ENCODE data around the gene PCMTD2.
"Not testable (repeated sequence)": the region's sequence is repeated elsewhere in the genome, so short reads cannot be mapped to it uniquely, and the experiment has no call there.

Gene PCMTD2

GRCh38 chr20:64224351-64225170 lies 31.0 kb upstream of the PCMTD2 start:
- no peak for DNase-seq

- no peak for DNase-seq
Measured at GRCh38 chr20:64225171-64225595, 30.4 kb upstream of the PCMTD2 start.

- no peak for DNase-seq
Measured at GRCh38 chr20:64225828-64226598, 29.5 kb upstream of the PCMTD2 start.

DNA sequence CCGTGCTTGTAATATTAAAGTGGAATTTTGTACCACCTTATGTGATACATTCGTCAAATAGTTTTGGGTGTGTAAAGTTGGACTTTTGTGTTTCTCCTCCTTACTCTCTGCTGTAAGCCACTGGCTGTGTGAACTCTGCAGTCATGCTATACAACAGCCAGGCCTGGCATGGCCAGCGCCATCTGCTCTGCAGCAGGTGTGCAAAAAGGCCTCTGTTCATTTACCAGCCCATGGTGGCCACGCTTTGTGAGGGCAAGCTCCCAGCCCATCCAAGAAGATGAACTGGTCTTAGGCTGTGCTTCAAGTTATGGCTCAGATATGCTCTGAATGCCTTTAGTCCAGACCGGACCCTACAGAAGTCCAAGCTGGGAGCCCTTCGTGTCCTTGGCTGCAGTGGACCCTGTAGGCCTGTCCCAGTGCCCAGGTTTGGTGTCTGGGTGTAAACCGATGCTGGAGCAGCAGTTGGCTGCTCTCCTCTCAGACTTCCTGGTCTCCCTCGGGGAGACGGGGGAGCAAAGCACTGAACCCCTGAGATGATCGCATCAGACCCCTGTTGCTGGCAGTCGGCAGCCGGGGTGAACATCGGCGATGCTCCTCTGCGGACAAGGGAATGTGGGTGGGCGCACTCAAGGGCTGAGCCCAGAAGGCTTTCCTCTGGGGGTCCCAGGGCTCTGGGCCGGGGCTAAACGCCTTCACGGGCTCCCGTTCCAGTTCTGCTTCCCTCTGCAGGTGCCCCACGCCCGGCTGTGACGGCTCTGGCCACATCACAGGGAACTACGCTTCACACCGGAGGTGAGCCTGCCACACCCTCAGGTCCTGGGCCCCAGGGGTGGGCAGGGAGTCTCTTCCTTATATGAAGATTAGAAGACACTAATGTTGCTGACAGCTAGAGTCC lies 28.6 kb upstream of the PCMTD2 start:
- DNase-seq = no peak

GRCh38 chr20:64228086-64228653 lies 27.4 kb upstream of the PCMTD2 start:
- DNase-seq = no peak

- no peak for DNase-seq
Measured at GRCh38 chr20:64228751-64229506, 26.6 kb upstream of the PCMTD2 start.

GRCh38 chr20:64229507-64230061 lies 26.0 kb upstream of the PCMTD2 start:
- DNase-seq = no peak

DNA sequence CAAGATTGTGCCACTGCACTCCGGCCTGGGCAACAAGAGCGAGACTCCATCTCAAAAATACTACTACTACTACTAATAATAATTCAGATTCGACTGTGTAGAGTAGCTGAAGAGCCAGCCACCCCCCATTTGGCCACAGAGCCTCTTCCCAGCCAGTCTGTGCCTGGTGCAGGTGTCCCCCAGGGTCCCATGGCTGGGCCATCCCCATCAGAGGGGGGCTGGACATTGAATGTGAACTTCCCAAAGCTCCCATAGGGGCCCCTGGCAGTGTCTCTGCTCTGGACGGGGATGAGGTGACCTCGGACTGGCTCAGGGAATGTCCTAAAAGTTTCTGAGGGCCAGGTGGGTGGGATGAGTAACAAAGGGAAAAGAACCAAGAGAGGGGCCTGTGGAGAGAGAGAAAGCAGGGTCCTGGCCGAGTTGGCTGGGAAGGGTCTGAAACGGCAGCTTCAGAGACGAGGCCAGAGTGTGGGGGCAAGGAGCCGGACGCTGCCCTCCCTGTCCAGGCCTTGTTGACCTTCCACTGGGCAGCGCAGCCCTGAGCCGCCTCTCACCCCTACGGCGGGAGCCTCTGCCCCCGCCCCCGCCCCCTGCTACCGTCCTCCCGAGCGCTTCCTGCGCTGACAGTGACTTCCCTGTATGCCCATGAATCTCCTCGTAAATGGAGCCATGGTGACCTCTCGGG lies 24.9 kb upstream of the PCMTD2 start:
- no peak for DNase-seq

- no peak for DNase-seq
Measured at GRCh38 chr20:64231621-64232550, 23.7 kb upstream of the PCMTD2 start.

DNA sequence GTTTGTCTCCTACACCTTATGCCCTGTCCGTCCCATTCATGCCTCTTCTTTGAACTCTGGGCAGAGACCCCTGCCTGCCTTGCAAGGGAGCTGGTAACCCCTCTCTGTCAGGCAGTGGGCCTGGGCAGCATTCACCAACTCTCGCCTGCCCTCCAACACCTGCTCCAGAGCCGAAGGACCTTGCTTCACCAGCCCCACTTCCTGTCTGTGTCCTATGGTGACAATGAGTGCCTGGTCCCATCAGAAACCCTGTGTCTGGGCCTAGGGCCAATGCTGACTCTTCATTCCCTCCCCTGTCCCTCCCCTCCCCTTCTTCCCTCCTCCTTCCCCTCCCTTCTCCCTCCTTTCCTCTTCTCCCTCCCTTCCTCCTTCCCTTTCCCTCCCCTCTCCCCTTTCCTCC lies 22.8 kb upstream of the PCMTD2 start:
- peak; percentile 5 to 17 for DNase-seq

DNA sequence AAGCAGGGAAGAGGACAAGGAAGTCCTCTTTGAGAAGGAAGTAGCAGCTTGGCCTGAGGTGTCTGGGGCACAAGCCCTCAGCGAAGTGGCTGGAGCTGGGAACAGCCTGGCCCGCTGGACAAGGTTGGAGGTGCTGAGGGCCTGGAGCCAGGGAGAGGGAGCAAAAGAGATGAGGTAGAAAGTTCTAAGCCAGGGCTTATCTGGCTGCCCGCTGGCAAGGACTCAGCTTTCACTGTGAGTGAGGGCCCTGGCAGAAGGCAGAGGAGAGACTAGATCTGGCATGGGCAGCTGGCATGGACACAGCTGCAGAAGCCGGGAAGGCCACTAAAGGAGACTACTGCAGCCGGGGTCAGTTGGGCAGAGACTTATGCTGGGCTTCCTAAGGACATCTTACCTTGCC lies 21.8 kb upstream of the PCMTD2 start:
- peak in 1 of 2 donors; percentile 28 for DNase-seq

DNA sequence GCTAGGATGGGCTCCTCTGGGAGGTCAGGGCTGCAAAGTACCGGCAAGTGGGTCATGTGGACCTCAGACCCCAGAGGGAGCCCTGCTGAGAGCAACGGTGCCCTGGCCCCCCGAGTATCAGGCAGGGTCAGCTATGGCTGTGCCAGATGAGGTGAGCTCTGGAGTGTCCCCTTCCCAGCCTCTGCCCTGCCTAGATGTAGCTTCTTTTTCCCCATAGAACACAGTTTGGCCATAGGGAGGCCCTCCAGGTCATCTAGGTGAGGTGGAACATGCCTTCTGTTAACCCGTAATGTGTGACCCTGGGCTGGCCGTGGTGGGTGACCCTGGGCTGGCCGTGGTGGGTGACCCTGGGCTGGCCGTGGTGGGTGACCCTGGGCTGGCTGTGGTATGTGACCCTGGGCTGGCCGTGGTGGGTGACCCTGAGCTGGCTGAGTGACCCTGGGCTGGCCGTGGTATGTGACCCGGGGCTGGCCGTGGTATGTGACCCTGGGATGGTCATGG lies 21.2 kb upstream of the PCMTD2 start:
- no peak for DNase-seq

DNA sequence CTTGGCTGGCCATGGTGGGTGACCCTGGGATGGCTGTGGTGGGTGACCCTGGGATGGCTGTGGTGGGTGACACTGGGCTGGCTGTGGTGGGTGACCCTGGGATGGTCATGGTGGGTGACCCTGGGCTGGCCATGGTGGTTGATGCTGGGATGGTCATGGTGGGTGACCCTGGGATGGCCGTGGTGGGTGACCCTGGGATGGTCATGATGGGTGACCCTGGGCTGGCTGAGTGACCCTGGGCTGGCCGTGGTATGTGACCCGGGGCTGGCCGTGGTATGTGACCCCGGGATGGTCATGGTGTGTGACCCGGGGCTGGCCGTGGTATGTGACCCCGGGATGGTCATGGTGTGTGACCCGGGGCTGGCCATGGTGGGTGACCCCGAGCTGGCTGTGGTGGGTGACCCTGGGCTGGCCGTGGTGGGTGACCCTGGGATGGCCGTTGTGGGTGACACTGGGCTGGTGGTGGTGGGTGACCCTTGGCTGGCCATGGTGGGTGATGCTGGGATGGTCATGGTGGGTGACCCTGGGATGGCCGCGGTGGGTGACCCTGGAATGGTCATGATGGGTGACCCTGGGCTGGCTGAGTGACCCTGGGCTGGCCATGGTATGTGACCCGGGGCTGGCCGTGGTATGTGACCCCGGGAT lies 20.5 kb upstream of the PCMTD2 start:
- not testable (repeated sequence) for DNase-seq

DNA sequence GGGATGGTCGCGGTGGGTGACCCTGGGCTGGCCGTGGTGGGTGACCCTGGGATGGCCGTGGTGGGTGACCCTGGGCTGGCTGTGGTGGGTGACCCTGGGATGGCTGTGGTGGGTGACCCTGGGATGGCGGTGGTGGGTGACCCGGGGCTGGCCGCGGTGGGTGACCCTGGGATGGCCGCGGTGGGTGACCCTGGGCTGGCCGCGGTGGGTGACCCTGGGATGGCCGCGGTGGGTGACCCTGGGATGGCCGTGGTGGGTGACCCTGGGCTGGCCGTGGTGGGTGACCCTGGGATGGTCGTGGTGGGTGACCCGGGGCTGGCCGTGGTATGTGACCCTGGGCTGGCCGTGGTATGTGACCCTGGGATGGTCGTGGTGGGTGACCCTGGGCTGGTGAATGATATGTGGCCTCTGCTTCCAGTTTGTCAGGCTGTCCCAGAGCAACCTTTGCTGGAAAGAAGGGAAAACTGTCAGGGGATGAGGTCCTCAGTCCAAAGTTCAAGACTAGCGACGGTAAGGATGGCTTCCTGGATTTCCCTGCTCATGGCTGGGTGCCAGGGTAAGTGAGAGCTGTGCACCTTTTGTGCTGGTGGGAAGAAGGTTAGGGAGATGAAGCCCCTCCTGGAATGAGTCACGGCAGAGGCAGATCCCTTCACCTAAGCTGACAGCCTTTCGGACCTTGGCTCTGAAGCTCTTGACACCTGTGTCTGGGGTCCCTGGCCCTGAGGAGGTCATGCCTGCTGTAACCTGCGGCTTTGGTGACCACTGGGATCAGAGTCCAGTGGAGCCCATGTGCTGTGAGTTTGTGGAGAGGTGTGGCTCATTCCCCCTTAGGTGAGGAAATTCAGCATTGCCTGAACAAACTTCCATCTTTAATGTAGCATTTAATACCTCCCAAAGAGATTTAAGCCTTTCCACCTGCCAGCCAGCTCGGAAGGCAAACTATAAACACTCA lies 19.1 kb upstream of the PCMTD2 start:
- no peak for DNase-seq

DNA sequence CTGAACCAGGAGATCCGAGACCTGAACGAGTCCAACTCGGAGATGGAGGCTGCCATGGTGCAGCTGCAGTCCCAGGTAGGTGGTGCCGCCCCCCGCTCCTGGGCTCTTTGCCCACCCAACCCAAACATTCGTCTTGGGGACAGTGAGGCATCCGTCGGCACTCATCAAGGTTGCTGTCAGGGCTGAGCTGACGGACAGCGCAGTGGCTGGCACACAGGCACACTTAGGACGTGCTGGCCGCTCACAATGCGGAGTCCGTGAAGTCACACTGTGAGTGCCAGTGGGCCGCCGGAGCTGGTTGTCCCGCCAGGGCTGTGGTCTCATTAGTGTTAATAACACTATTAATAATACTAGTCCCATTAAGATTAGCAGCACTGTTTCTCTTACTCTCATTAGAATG lies 18.2 kb upstream of the PCMTD2 start:
- DNase-seq = no peak

DNA sequence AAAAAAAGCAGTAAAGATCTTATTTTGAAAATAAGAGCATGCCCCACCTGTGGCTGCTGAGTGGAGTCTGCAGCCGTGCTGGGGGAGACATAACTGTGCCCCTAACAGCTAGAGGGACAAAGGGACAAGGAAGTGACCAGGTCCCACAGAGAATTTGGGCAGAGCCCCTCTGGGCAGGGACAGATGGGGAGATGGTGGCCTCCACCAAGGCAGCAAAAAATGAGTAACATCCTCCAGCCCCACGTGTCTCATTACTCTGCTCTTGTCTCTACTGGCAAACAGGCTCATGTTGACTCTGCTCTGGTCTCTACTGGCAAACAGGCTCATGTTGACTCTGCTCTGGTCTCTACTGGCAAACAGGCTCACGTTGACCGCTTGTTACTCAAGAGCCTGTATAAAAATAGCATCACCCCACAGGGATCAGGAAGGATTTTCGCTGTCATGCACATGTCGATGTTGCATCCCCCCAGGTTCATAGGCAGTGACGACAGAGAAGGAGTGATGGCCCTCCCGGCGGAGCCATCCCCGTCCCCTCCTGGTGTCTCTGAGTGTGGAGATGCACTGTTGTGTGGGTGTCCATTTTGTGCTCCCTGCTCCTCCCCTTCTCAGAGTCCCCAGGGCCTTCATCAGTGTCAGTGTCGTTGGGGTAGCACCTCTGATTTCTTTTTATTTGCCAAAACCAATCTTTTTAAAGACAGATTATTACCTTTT lies 17.3 kb upstream of the PCMTD2 start:
- no peak for DNase-seq

GRCh38 chr20:64238851-64239387 lies 16.6 kb upstream of the PCMTD2 start:
- DNase-seq = no peak
